ENCODE results near the gene GORASP2. TPM values are rescaled to one million over a fixed set of nuclear protein-coding genes. Genes with fewer than 3 reads are reported as not detected.

GORASP2 gene
- total and polyA plus RNA-seq, 10 donors, result 17.3 to 57.5 (median 50.6) TPM

GRCh38 chr2:170887896-170888295, 41.2 kb upstream of the GORASP2 start:
- Histone ChIP-seq H3K4me1 (no peaks in the 10 kb centered on the region), H3K27me3 (replicated peaks in 1 of 7) (peaks cover 0 to 13% (median 0%) of the 10 kb centered on the region in 7 donors), H3K27ac (no peak overlapping the region), H3K9me3 (no peaks in the 10 kb centered on the region), H3K4me3 (no peak overlapping the region), H3K36me3 (no peaks in the 10 kb centered on the region)
- intact Hi-C loops (cut with DNase I; ENCODE audit: low total_unique reads), result no loop called here
- TF ChIP-seq, protein P1, sequence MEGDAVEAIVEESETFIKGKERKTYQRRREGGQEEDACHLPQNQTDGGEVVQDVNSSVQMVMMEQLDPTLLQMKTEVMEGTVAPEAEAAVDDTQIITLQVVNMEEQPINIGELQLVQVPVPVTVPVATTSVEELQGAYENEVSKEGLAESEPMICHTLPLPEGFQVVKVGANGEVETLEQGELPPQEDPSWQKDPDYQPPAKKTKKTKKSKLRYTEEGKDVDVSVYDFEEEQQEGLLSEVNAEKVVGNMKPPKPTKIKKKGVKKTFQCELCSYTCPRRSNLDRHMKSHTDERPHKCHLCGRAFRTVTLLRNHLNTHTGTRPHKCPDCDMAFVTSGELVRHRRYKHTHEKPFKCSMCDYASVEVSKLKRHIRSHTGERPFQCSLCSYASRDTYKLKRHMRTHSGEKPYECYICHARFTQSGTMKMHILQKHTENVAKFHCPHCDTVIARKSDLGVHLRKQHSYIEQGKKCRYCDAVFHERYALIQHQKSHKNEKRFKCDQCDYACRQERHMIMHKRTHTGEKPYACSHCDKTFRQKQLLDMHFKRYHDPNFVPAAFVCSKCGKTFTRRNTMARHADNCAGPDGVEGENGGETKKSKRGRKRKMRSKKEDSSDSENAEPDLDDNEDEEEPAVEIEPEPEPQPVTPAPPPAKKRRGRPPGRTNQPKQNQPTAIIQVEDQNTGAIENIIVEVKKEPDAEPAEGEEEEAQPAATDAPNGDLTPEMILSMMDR (IDR thresholded peaks at IDR 0.05 in 8 of 11, conservative IDR thresholded peaks at IDR 0.05 in 3 of 11), result no peak
- TF ChIP-seq POLR2AphosphoS5 (IDR thresholded peaks at IDR 0.05) (no peak), POLR2A (IDR thresholded peaks at IDR 0.05) (no peak)
- no peak for DNase-seq
- WGBS, 5 donors, result 74 to 91% (median 83%) methylated on average over 3 of the region's 3 CpGs

- Histone ChIP-seq H3K27me3 (replicated peaks in 1 of 7) (no peaks in the 10 kb centered on the region), H3K4me3 (no peak overlapping the region), H3K36me3 (no peaks in the 10 kb centered on the region), H3K27ac (no peak overlapping the region), H3K4me1 (no peaks in the 10 kb centered on the region), H3K9me3 (no peaks in the 10 kb centered on the region)
- TF ChIP-seq POLR2AphosphoS5 (IDR thresholded peaks at IDR 0.05) (no peak), POLR2A (IDR thresholded peaks at IDR 0.05) (no peak)
- TF ChIP-seq, protein P1 (IDR thresholded peaks at IDR 0.05 in 8 of 11, conservative IDR thresholded peaks at IDR 0.05 in 3 of 11), result no peak
- no peak for DNase-seq
- intact Hi-C loops (cut with DNase I; ENCODE audit: low total_unique reads), result no loop called here
- 86 to 96% (median 92%) methylated on average over 4 of the region's 4 CpGs for WGBS, 5 donors
These were observed 37.2 kb upstream of the GORASP2 start for GRCh38 chr2:170891893-170892292.

DNA sequence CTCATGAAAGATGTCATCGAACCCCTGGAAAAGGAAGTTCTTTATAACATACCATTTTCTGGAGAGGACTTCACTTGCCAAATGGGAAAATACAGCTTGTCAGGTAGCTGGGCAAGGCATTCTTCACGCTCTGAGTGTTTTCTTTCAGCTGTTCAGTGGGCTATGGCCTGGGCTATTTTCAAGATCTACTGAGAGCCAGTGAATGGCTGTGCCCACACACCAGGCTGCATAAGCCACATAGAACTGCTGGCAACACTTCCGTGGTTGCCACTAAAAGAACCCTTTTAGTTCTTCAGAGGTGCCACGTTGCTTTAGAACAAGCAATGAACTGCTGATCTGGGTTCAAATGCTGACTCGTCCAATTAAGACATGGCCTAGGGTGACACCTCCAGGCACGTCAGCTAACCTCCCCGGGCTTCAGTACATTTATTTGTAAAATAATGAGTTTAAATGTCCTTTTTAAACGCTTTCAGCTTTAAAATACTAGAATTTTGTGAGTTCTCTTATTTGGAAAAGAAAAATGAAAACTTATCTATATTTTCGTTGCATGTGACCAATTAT, 36.6 kb upstream of the GORASP2 start:
- no peaks in the 10 kb centered on the region for H3K36me3 ChIP-seq
- no peak for DNase-seq
- no peaks in the 10 kb centered on the region for H3K9me3 ChIP-seq
- H3K4me3 ChIP-seq, result no peak overlapping the region
- WGBS, 5 donors, result 86 to 92% (median 89%) methylated on average over 9 of the region's 9 CpGs
- no peak overlapping the region for H3K27ac ChIP-seq
- TF ChIP-seq POLR2A (IDR thresholded peaks at IDR 0.05), result no peak
- no peaks in the 10 kb centered on the region for H3K27me3 ChIP-seq (replicated peaks in 1 of 7)
- H3K4me1 ChIP-seq, result no peaks in the 10 kb centered on the region
- intact Hi-C loops (cut with DNase I; ENCODE audit: low total_unique reads), result no loop called here

DNA sequence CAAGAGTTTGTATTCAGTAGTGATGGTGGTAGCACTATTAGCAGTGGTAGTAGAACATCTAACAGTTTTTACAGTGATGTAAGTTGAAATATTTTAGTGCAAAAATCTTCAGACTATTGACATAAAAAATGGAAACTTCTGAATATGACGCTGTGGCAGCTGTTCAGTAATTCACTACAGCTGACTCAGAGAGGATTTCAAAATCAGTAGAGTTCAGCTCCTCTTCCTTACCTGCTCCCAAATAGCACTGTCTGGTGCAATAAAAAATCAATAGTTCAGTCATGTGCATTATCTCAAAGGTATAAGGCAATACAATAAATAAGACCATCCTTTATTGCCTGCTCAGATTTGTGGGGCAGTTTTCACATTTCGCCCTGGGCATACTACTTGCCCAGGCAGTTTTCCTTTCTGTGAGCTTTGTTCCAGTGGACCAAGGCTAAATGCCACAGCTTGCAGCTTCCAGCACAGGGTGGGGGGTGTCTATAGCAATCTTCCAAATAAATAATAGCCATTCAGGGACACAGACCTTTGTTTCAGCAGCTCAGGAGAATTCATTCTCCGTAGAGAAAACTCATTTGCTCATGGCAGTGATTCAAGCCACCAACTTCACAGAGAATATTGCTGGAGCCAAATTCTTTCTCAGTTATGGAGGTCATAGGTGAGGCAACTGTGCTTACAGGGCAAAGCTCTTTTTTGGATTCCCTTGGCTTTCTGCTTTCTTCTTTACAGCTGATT, 33.9 kb upstream of the GORASP2 start:
- Histone ChIP-seq H3K27me3 (replicated peaks in 1 of 7) (no peaks in the 10 kb centered on the region), H3K36me3 (no peaks in the 10 kb centered on the region), H3K9me3 (no peaks in the 10 kb centered on the region), H3K27ac (no peak overlapping the region), H3K4me3 (no peak overlapping the region), H3K4me1 (no peaks in the 10 kb centered on the region)
- TF ChIP-seq POLR2AphosphoS5 (IDR thresholded peaks at IDR 0.05) (no peak), POLR2A (IDR thresholded peaks at IDR 0.05) (no peak)
- TF ChIP-seq, protein P1 (IDR thresholded peaks at IDR 0.05 in 8 of 11, conservative IDR thresholded peaks at IDR 0.05 in 3 of 11), result no peak
- 72 to 83% (median 79%) methylated on average over 3 of the region's 3 CpGs for WGBS, 5 donors
- no peak for DNase-seq
- intact Hi-C loops (cut with DNase I; ENCODE audit: low total_unique reads), result no loop called here
